AG04449 (cell line): ENCODE results near the gene TMCC1.

ENCODE experiments used
- CTCF ChIA-PET: fragments of 350-600 bp; formaldehyde crosslinking; extraction: SDS; loops from one replicate; lab custom pipeline; 2021; ENCODE audit warnings: antibody characterized with exemption; lab: Yijun Ruan, JAX
- POLR2A ChIA-PET: fragments of 400-600, 350-600 bp; formaldehyde crosslinking; extraction: SDS; loops from one replicate; lab custom pipeline; 2020; ENCODE audit warnings: antibody characterized with exemption, inconsistent platforms; lab: Yijun Ruan, JAX
- DNase-seq: peaks from one replicate; pipeline ENCODE4 v3.0.0-alpha.2; 2010; ENCODE audit warnings: low read depth, low spot score
- H3K4me3 ChIP-seq: 2 replicates; pipeline ENCODE4 v1.5.1; 2011; ENCODE audit warnings: low read depth, mild to moderate bottlenecking, control low read depth, low read length
- TF ChIP-seq, protein P1 (sequence below): IDR thresholded peaks from one replicate; pipeline ENCODE4 v1.5.1; 2011; ENCODE audit warnings: mild to moderate bottlenecking, moderate library complexity, low read length, control low read depth, inconsistent platforms; ENCODE audit not compliant: insufficient read depth; ENCODE audit errors: missing control alignments

Gene TMCC1

DNA sequence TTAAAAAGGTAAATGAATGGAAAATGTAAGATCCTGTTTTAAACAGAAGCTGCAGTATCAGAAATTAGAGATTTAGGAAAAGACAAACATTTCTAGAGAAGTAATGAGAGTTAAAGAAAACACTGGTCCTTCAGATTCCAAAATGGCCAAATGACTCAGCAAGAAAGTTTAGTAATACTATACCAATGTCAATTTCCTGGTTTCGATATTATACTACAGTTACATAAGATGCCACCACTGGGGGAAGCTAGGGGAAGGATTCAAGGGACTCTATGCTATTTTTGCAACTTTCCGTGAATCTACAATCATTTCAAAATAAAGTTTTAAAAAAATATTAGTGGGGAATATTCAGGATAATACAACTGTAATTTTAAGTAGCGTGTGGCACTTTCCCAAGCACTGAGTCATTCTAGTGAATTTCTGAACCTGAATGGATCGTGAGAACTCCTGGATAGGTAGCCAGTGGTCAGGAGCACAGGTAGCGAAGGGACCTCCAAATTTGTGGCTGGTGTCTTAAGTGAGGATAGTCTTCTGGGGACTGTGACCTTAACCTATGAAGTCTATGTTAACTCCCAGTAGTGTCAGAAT is 37.6 kb downstream of the TMCC1 start:
- ChIA-PET CTCF (interaction anchor here (1.0 kb wide), 1 partner anchor 25 kb away, joined by 4 read pairs; no protein-coding TSS in a partner anchor), POLR2A (no interaction called here)
- H3K4me3 ChIP-seq, result no peak overlapping the region
- TF ChIP-seq, protein P1, sequence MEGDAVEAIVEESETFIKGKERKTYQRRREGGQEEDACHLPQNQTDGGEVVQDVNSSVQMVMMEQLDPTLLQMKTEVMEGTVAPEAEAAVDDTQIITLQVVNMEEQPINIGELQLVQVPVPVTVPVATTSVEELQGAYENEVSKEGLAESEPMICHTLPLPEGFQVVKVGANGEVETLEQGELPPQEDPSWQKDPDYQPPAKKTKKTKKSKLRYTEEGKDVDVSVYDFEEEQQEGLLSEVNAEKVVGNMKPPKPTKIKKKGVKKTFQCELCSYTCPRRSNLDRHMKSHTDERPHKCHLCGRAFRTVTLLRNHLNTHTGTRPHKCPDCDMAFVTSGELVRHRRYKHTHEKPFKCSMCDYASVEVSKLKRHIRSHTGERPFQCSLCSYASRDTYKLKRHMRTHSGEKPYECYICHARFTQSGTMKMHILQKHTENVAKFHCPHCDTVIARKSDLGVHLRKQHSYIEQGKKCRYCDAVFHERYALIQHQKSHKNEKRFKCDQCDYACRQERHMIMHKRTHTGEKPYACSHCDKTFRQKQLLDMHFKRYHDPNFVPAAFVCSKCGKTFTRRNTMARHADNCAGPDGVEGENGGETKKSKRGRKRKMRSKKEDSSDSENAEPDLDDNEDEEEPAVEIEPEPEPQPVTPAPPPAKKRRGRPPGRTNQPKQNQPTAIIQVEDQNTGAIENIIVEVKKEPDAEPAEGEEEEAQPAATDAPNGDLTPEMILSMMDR, result no peak
- no peak for DNase-seq

DNA sequence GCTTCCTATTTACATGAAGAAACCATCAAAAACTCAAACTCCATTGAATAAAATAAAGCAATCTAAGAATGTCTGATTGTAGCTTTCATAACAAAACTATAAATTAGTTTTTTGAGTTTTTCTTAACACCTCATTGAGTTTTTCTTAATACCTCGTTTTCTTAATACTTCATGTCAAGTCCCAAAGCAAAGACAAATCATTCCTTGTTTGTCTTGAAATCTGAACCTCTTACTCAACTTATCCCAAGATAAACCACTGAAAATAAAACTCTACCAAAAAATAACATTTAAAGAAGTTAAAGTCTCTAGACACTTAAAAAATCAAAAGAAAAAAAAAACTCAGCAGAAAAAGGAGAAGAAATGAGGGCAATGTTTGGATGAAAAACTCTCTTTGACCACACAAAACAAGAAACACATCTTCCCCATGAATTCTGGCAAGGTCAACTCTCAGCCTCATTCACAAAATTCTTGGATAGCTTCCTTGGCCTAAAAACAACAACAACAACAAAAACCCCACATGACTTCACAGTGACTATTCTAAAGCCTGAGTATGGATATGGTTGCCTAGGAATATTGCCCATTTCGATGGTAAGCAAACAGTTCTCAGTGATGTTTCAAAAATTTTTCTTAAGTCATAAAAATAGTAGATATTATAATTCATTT is 38.2 kb downstream of the TMCC1 start:
- ChIA-PET CTCF (interaction anchor here (1.0 kb wide), 1 partner anchor 24 kb away, joined by 4 read pairs; no protein-coding TSS in a partner anchor), POLR2A (no interaction called here)
- no peak for DNase-seq
- no peak overlapping the region for H3K4me3 ChIP-seq
- TF ChIP-seq, protein P1, result no peak

DNA sequence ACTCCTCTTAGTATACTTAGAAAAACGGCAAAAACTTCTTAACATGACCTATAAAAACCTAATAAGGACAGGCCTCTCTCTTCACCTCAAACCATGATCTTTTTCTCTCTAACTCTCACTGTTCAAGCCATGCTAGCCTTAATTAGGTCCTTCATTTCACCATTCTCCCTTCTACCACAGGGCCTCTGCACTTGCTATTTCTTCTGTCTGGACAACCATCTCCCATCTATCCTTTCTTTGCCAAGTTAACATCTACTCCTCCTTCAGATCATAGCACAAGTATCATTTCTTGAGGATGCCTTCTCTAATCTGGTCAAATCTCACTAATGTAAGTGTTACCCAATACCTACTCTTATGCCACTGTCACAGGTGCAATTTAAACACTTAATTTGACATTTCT is 39.1 kb downstream of the TMCC1 start:
- CTCF ChIA-PET, result no interaction called here
- POLR2A ChIA-PET, result no interaction called here
- TF ChIP-seq, protein P1, result no peak
- DNase-seq, result no peak
- no peak overlapping the region for H3K4me3 ChIP-seq

DNA sequence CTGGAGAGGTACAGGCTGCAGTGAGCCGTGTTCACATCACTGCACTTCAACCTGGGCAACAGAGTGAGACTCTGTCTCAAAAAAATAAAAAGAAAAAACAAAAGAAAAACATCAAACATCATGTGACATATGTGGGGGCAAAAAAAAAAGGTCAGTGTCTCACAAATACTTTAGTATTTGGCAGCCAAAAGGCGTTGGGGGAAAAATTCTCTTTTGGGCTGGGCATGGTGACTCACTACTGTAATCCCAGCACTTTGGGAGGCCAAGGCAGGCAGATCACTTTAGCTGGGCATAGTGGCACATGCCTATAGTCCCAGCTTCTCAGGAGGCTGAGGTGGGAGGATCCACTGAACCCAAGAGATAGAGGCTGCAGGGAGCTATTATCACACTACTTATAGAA is 47.6 kb downstream of the TMCC1 start:
- ChIA-PET POLR2A (no interaction called here), CTCF (interaction anchor here (0.6 to 1.2 kb wide), 3 partner anchors 10 to 211 kb away, joined by 3 to 5 read pairs (median 4); no protein-coding TSS in a partner anchor)
- H3K4me3 ChIP-seq, result no peak overlapping the region
- TF ChIP-seq, protein P1, result no peak
- no peak for DNase-seq

DNA sequence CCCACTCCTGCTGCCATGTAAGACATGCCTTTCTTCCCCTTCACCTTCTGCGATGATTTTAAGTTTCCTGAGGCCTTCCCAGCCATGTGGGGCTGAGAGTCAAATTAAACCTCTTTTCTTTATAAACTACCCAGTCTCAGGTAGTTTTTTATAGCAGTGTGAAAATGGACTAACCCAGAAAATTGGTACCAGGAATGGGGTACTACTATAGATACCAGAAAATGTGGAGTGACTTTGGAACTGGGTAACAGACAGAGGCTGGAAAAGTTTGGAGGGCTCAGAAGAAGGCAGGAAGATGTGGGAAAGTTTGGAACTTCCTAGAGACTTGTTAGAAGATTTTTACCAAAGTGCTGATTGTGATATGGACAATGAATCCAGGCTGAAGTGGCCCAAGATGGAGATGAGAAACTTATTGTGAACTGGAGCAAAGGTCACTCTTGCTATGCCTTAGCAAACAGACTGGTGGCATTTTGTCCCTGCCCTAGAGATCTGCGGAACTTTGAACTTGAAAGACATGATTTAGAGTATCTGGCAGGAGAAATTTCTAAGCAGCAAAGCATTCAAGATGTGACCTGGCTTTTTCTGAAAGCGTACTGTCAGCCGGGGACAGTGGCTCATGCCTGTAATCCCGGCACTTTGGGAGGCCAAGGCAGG is 52.7 kb downstream of the TMCC1 start:
- CTCF ChIA-PET, result interaction anchor here (0.6 kb wide), 1 partner anchor 197 kb away, joined by 3 read pairs; no protein-coding TSS in a partner anchor
- POLR2A ChIA-PET, result no interaction called here

More for the DNA sequence above, 52.7 kb downstream of the TMCC1 start:
- no peak overlapping the region for H3K4me3 ChIP-seq
- DNase-seq, result no peak
- TF ChIP-seq, protein P1, result no peak
